Pons (tissue), 1 donor: ENCODE results near the gene TMEM236.
A peak's percentile ranks its signal among the peaks of the same experiment; 100 is the strongest.

Source experiments
- DNase-seq: peaks from one replicate; pipeline ENCODE4 v3.0.0-alpha.2; 2016; ENCODE audit warnings: low spot score

The TMEM236 gene

GRCh38 chr10:17820943-17821342 is 68.9 kb downstream of the TMEM236 start:
- DNase-seq, result peak; percentile 10

- no peak for DNase-seq
Measured at GRCh38 chr10:17821893-17822292, 69.9 kb downstream of the TMEM236 start.

- DNase-seq, result no peak
Measured at GRCh38 chr10:17831341-17831740, 79.3 kb downstream of the TMEM236 start.

GRCh38 chr10:17831896-17832295 is 79.9 kb downstream of the TMEM236 start:
- no peak for DNase-seq

GRCh38 chr10:17833656-17834055 is 81.7 kb downstream of the TMEM236 start:
- DNase-seq, result no peak

GRCh38 chr10:17835688-17836087 is 83.7 kb downstream of the TMEM236 start:
- no peak for DNase-seq

GRCh38 chr10:17836942-17837341 is 84.9 kb downstream of the TMEM236 start:
- peak; percentile 22 for DNase-seq

- DNase-seq, result peak; percentile 71
Measured at GRCh38 chr10:17838080-17838648, 86.2 kb downstream of the TMEM236 start.

- no peak for DNase-seq
Measured at GRCh38 chr10:17841050-17841449, 89.0 kb downstream of the TMEM236 start.

- no peak for DNase-seq
Measured at GRCh38 chr10:17842641-17843040, 90.6 kb downstream of the TMEM236 start.

GRCh38 chr10:17847585-17848296 is 95.7 kb downstream of the TMEM236 start:
- peak; percentile 37 for DNase-seq

- no peak for DNase-seq
Measured at GRCh38 chr10:17848646-17849045, 96.6 kb downstream of the TMEM236 start.
